Mucosa of descending colon (tissue), 3 donors: Measurements from ENCODE around the gene RNFT2. TPM values are rescaled to one million over a fixed set of nuclear protein-coding genes. Genes with fewer than 3 reads are reported as not detected.
A peak's percentile ranks its signal among the peaks of the same experiment; 100 is the strongest.

Source experiments
- ATAC-seq: fragments of 200-7000 bp; cut with Tn5 transposase; one replicate; pipeline ENCODE4 v1.9.1; 2020; ENCODE audit warnings: mild to moderate bottlenecking, moderate library complexity
- DNase-seq, 3 donors: peaks; one replicate each; pipeline ENCODE4 v3.0.0-alpha.2; 2020
- H3K36me3 ChIP-seq: fragments of 200-600 bp; one replicate; pipeline ENCODE4 v1.8.0; 2021; ENCODE audit warnings: low read depth, mild to moderate bottlenecking
- H3K4me1 ChIP-seq: fragments of 200-600 bp; one replicate; pipeline ENCODE4 v1.8.0; 2021; ENCODE audit warnings: low read depth, mild to moderate bottlenecking
- H3K4me3 ChIP-seq: fragments of 200-600 bp; one replicate; pipeline ENCODE4 v1.8.0; 2021; ENCODE audit warnings: mild to moderate bottlenecking
- H3K9me3 ChIP-seq: fragments of 200-600 bp; one replicate; pipeline ENCODE4 v1.8.0; 2021; ENCODE audit warnings: mild to moderate bottlenecking
- CTCF ChIP-seq: fragments of 200-600 bp; IDR thresholded peaks from one replicate; pipeline ENCODE4 v1.8.0; 2022; ENCODE audit warnings: antibody characterized with exemption, mild to moderate bottlenecking
- intact Hi-C, 2 donors: fragments of 100-400 bp; cut with DNase I in 1 of 2; cut with micrococcal nuclease in 1 of 2; formaldehyde crosslinking; loops; one replicate each; pipeline versions ENCODE4 v1.11.0 to v1.11.1; 2022; cut with DNase I, micrococcal nuclease
- total RNA-seq, 3 donors: library from RNA; stranded (reverse); fragmentation: NEBNext Ultra II Directional in 2 of 3; extraction: Animal tissue kit (Norgen Biotek cat#: 25700) in 2 of 3; gene quantifications; one replicate each; pipeline versions ENCODE4 v1.2.1 to v1.2.4, GENCODE V29; 2021 to 2023
- donor health status: DM: no; HTN: no; CAD: no; lungs with moderate emphysema.
- donor health status: DM: no; HTN: no; CAD: no.
- donor health status: DM: no; HTN: yes; CAD: no.

Gene RNFT2
- total RNA-seq, 3 donors from 2014 or later, result 2.0 to 3.7 (median 2.1) TPM

GRCh38 chr12:116790066-116790465 is 52.0 kb downstream of the RNFT2 start:
- DNase-seq, result no peak
- Histone ChIP-seq H3K4me1 (peaks cover 4% of the 10 kb centered on the region), H3K4me3 (no peak overlapping the region), H3K9me3 (no peaks in the 10 kb centered on the region), H3K36me3 (no peaks in the 10 kb centered on the region)
- no peak for TF ChIP-seq CTCF
- no peak for ATAC-seq
- intact Hi-C loops, result no loop called here

GRCh38 chr12:116792403-116792802 is 54.3 kb downstream of the RNFT2 start:
- DNase-seq (no peak), ATAC-seq (no peak)
- Histone ChIP-seq H3K4me1 (peaks cover 4% of the 10 kb centered on the region), H3K36me3 (no peaks in the 10 kb centered on the region), H3K4me3 (no peak overlapping the region), H3K9me3 (no peaks in the 10 kb centered on the region)
- no peak for TF ChIP-seq CTCF
- intact Hi-C loops, result no loop called here

GRCh38 chr12:116794725-116795124 is 56.6 kb downstream of the RNFT2 start:
- Histone ChIP-seq H3K9me3 (peaks cover 3% of the 10 kb centered on the region), H3K4me3 (no peak overlapping the region), H3K36me3 (no peaks in the 10 kb centered on the region), H3K4me1 (peaks cover 4% of the 10 kb centered on the region)
- TF ChIP-seq CTCF, result no peak
- intact Hi-C loops, result no loop called here
- peak in 1 of 3 donors; percentile 7 for DNase-seq
- peak; percentile 83 for ATAC-seq

GRCh38 chr12:116797885-116798284 is 59.8 kb downstream of the RNFT2 start:
- ATAC-seq (no peak), DNase-seq (no peak)
- intact Hi-C loops, result no loop called here
- Histone ChIP-seq H3K4me3 (no peak overlapping the region), H3K36me3 (no peaks in the 10 kb centered on the region), H3K4me1 (peaks cover 4% of the 10 kb centered on the region), H3K9me3 (peaks cover 3% of the 10 kb centered on the region)
- TF ChIP-seq CTCF, result no peak

GRCh38 chr12:116798719-116799118 is 60.6 kb downstream of the RNFT2 start:
- peaks cover 3% of the 10 kb centered on the region for H3K9me3 ChIP-seq
- no peaks in the 10 kb centered on the region for H3K36me3 ChIP-seq
- no peak for DNase-seq
- peaks cover 4% of the 10 kb centered on the region for H3K4me1 ChIP-seq
- H3K4me3 ChIP-seq, result no peak overlapping the region
- ATAC-seq, result no peak
- TF ChIP-seq CTCF, result no peak
- intact Hi-C loops, result no loop called here

GRCh38 chr12:116799955-116800354 is 61.8 kb downstream of the RNFT2 start:
- ATAC-seq, result no peak
- Histone ChIP-seq H3K9me3 (peaks cover 3% of the 10 kb centered on the region), H3K4me3 (no peak overlapping the region), H3K4me1 (peaks cover 1% of the 10 kb centered on the region), H3K36me3 (no peaks in the 10 kb centered on the region)
- no peak for DNase-seq
- intact Hi-C loops, result no loop called here
- no peak for TF ChIP-seq CTCF
